HG03457 (cell line): Measurements from ENCODE around the gene STAT4.

Experiments used
- ATAC-seq: cut with Tn5 transposase; IDR thresholded peaks from one replicate; pipeline ENCODE4 v1.9.1; 2021; ENCODE audit warnings: moderate number of reproducible peaks; ENCODE audit not compliant: unreplicated experiment

The STAT4 gene

GRCh38 chr2:191019376-191019775 is 131.4 kb downstream of the STAT4 start:
- ATAC-seq, result no peak

- peak; percentile 20 for ATAC-seq
Observed at GRCh38 chr2:191018643-191019119, 132.1 kb downstream of the STAT4 start.

GRCh38 chr2:191018048-191018447 is 132.7 kb downstream of the STAT4 start:
- no peak for ATAC-seq

GRCh38 chr2:191015831-191016230 is 135.0 kb downstream of the STAT4 start:
- ATAC-seq, result no peak

GRCh38 chr2:191015239-191015638 is 135.6 kb downstream of the STAT4 start:
- no peak for ATAC-seq

- no peak for ATAC-seq
Observed at GRCh38 chr2:191014653-191015020, 136.2 kb downstream of the STAT4 start.

- ATAC-seq, result peak; percentile 69
Observed at GRCh38 chr2:191013932-191014652, 136.7 kb downstream of the STAT4 start, which contains the start of gene STAT1. Gene STAT1, minus strand, starts transcription at chr2:191014171. Its CDS starts 4,168 bp downstream, at chr2:191010003.

- ATAC-seq, result no peak
Observed at GRCh38 chr2:191013682-191013931, 137.2 kb downstream of the STAT4 start.

GRCh38 chr2:191012845-191013681 is 137.7 kb downstream of the STAT4 start:
- ATAC-seq, result no peak

- no peak for ATAC-seq
Observed at GRCh38 chr2:191012346-191012745, 138.4 kb downstream of the STAT4 start.

- no peak for ATAC-seq
Observed at GRCh38 chr2:191010887-191011885, 139.6 kb downstream of the STAT4 start.

- ATAC-seq, result no peak
Observed at GRCh38 chr2:191009541-191010374, 141.0 kb downstream of the STAT4 start.

GRCh38 chr2:191008286-191008685 is 142.5 kb downstream of the STAT4 start:
- no peak for ATAC-seq

GRCh38 chr2:191006997-191007783 is 143.6 kb downstream of the STAT4 start:
- ATAC-seq, result no peak

GRCh38 chr2:191006297-191006696 is 144.5 kb downstream of the STAT4 start:
- no peak for ATAC-seq

GRCh38 chr2:191003405-191004309 is 147.1 kb downstream of the STAT4 start:
- no peak for ATAC-seq

GRCh38 chr2:191001624-191002023 is 149.2 kb downstream of the STAT4 start:
- no peak for ATAC-seq

- ATAC-seq, result no peak
Observed at GRCh38 chr2:191001032-191001431, 149.8 kb downstream of the STAT4 start.
